Esophagus squamous epithelium (tissue), 4 donors: ENCODE measurements around the gene ZNF417.
"Not testable (repeated sequence)": the region's sequence is repeated elsewhere in the genome, so short reads cannot be mapped to it uniquely, and the experiment has no call there.

Experiments
- POLR2A ChIP-seq, 4 donors: fragments of 450-650 bp; IDR thresholded peaks; one replicate each; pipeline ENCODE4 v1.6.1; 2017; ENCODE audit warnings: antibody characterized with exemption in 4 of 4, mild to moderate bottlenecking in 4 of 4, moderate library complexity in 3 of 4
- TF ChIP-seq, protein P1 (sequence below), 6 experiments: fragments of 450-650 bp in 4 of 6; fragments of 200-600 bp in 2 of 6; sonication (generic) in 2 of 6; IDR thresholded peaks; one replicate each; pipeline ENCODE4 v1.5.1; 2016 to 2019; ENCODE audit warnings: antibody characterized with exemption in 6 of 6, mild to moderate bottlenecking in 4 of 6, moderate library complexity in 4 of 6

DNA sequence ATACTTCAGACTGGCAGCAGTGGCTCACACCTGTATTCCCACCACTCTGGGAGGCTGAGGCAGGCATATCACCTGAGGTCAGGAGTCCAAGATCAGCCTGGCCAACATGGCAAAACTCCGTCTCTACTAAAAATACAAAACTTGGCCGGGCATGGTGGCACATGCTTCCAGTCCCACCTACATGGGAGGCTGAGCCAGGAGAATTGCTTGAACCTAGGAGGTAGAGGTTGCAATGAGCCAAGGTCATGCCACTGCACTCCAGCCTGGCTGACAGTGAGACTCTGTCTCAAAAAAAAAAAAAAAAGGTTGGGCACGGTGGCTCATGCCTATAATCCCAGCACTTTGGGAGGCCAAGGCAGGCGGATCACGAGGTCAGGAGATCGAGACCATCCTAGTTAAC lies 46.7 kb downstream of the ZNF417 start:
- TF ChIP-seq, protein P1, sequence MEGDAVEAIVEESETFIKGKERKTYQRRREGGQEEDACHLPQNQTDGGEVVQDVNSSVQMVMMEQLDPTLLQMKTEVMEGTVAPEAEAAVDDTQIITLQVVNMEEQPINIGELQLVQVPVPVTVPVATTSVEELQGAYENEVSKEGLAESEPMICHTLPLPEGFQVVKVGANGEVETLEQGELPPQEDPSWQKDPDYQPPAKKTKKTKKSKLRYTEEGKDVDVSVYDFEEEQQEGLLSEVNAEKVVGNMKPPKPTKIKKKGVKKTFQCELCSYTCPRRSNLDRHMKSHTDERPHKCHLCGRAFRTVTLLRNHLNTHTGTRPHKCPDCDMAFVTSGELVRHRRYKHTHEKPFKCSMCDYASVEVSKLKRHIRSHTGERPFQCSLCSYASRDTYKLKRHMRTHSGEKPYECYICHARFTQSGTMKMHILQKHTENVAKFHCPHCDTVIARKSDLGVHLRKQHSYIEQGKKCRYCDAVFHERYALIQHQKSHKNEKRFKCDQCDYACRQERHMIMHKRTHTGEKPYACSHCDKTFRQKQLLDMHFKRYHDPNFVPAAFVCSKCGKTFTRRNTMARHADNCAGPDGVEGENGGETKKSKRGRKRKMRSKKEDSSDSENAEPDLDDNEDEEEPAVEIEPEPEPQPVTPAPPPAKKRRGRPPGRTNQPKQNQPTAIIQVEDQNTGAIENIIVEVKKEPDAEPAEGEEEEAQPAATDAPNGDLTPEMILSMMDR (IDR thresholded peaks at IDR 0.05): not testable (repeated sequence)
- TF ChIP-seq POLR2A (IDR thresholded peaks at IDR 0.05): not testable (repeated sequence)
